ENCODE measurements around the gene ADGRG2.

ADGRG2 gene

GRCh38 chrX:19121898-19122640, at the start of gene ADGRG2:
Gene ADGRG2, minus strand, starts transcription at chrX:19122468. Its CDS starts 53,634 bp downstream, at chrX:19068834.
- no peak for DNase-seq (ENCODE audit: low read depth in 1 of 2, low spot score in 1 of 2)

GRCh38 chrX:19168609-19169008, 46.3 kb upstream of the ADGRG2 start:
- no peak for DNase-seq (ENCODE audit: low read depth in 1 of 2, low spot score in 1 of 2)

GRCh38 chrX:19162851-19163250, 40.6 kb upstream of the ADGRG2 start:
- no peak for DNase-seq (ENCODE audit: low read depth in 1 of 2, low spot score in 1 of 2)

- no peak for DNase-seq (ENCODE audit: low read depth in 1 of 2, low spot score in 1 of 2)
Measured at GRCh38 chrX:19156186-19156585, 33.9 kb upstream of the ADGRG2 start.

- no peak for DNase-seq (ENCODE audit: low read depth in 1 of 2, low spot score in 1 of 2)
Measured at GRCh38 chrX:19152762-19153161, 30.5 kb upstream of the ADGRG2 start.

- DNase-seq (ENCODE audit: low read depth in 1 of 2, low spot score in 1 of 2) = no peak
Measured at GRCh38 chrX:19137067-19137466, 14.8 kb upstream of the ADGRG2 start.

GRCh38 chrX:19133784-19134183, 11.5 kb upstream of the ADGRG2 start:
- no peak for DNase-seq (ENCODE audit: low read depth in 1 of 2, low spot score in 1 of 2)

- no peak for DNase-seq (ENCODE audit: low read depth in 1 of 2, low spot score in 1 of 2)
Measured at GRCh38 chrX:19133231-19133630, 11.0 kb upstream of the ADGRG2 start.

GRCh38 chrX:19130628-19131027, 8.4 kb upstream of the ADGRG2 start:
- DNase-seq (ENCODE audit: low read depth in 1 of 2, low spot score in 1 of 2) = no peak

GRCh38 chrX:19129694-19130093, 7.4 kb upstream of the ADGRG2 start:
- DNase-seq (ENCODE audit: low read depth in 1 of 2, low spot score in 1 of 2) = no peak

- no peak for DNase-seq (ENCODE audit: low read depth in 1 of 2, low spot score in 1 of 2)
Measured at GRCh38 chrX:19127649-19128168, 5.4 kb upstream of the ADGRG2 start.

- no peak for DNase-seq (ENCODE audit: low read depth in 1 of 2, low spot score in 1 of 2)
Measured at GRCh38 chrX:19122641-19123009, 357 bp upstream of the ADGRG2 start.

- DNase-seq (ENCODE audit: low read depth in 1 of 2, low spot score in 1 of 2) = no peak
Measured at GRCh38 chrX:19121466-19121865, 802 bp downstream of the ADGRG2 start.

GRCh38 chrX:19110642-19111041, 11.6 kb downstream of the ADGRG2 start:
- no peak for DNase-seq (ENCODE audit: low read depth in 1 of 2, low spot score in 1 of 2)

- no peak for DNase-seq (ENCODE audit: low read depth in 1 of 2, low spot score in 1 of 2)
Measured at GRCh38 chrX:19107035-19107434, 15.2 kb downstream of the ADGRG2 start.

GRCh38 chrX:19100586-19100985, 21.7 kb downstream of the ADGRG2 start:
- DNase-seq (ENCODE audit: low read depth in 1 of 2, low spot score in 1 of 2) = no peak

GRCh38 chrX:19097553-19098283, 24.6 kb downstream of the ADGRG2 start:
- no peak for DNase-seq (ENCODE audit: low read depth in 1 of 2, low spot score in 1 of 2)

- DNase-seq (ENCODE audit: low read depth in 1 of 2, low spot score in 1 of 2) = no peak
Measured at GRCh38 chrX:19096586-19096985, 25.7 kb downstream of the ADGRG2 start.

GRCh38 chrX:19094654-19095053, 27.6 kb downstream of the ADGRG2 start:
- no peak for DNase-seq (ENCODE audit: low read depth in 1 of 2, low spot score in 1 of 2)

- no peak for DNase-seq (ENCODE audit: low read depth in 1 of 2, low spot score in 1 of 2)
Measured at GRCh38 chrX:19091596-19091995, 30.7 kb downstream of the ADGRG2 start.

- DNase-seq (ENCODE audit: low read depth in 1 of 2, low spot score in 1 of 2) = no peak
Measured at GRCh38 chrX:19089555-19090040, 32.7 kb downstream of the ADGRG2 start.

- no peak for DNase-seq (ENCODE audit: low read depth in 1 of 2, low spot score in 1 of 2)
Measured at GRCh38 chrX:19086102-19086772, 36.0 kb downstream of the ADGRG2 start.

Data from stimulated activated CD4-positive, alpha-beta T cell treated with anti-CD3 and anti-CD28 coated beads, Interleukin-15, amount 100 ng/mL, for 1 hour (primary cell).